GM18499 (cell line): ENCODE results near the gene F3.

Source experiments
- ATAC-seq: cut with Tn5 transposase; IDR thresholded peaks from one replicate; pipeline ENCODE4 v1.9.1; 2021; ENCODE audit warnings: moderate number of reproducible peaks; ENCODE audit not compliant: insufficient read depth, unreplicated experiment

F3 gene

DNA sequence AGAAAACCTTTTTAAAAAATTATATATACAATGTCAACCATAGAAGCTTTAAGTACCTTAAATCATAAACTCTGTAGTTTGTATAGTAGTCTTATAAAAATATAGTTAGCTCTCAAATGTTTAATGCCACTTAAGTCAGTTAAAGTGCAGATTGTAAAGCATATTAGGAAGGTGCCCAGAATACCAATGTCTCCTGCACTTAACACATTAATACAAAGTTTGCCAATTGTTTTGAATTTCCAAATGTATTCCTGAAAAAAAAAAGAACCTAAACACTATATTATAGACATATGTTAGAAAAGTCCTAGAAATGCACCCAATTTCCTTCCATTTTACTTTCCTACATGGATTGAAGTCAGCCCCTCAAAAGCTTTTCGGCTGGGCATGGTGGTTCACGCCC lies 12.1 kb downstream of the F3 start:
- no peak for ATAC-seq

DNA sequence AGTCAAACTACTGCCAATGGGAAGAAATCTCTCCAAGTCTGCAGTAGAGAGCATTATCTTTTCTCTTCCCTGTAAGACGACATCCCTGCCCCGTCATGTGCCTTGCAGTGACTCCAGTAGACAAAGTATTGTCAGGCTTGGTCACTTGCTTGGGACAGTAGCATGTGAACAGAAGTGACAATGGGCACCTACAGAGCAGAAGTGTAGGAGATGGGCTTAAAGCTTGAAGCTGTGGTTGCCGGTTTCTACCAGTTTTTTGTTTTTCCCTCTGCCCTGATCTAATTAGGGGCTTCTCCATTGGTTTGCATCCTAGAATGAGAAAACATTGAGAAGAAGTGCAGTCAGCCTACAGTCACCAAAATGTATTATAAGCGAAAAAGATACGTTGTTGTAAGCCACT lies 12.7 kb downstream of the F3 start:
- ATAC-seq, result no peak

DNA sequence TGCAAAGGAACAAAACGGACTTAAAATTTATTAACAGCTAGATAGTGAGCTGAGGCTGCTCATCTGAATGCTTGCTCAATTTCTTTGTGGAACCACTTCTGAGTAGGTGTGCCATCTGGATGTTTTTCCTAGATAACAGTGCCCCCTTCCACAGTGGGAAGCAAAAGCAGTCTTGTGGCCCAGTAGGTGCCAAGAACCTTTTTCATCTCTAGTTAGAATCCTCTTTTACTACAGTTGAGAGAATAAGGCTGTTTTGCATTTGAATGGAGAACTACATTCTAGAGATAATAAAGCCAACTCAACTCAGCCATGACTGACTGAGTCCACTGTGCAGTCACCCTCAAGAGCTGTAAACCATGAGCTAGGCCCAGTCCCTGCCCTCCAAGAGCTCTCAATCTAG lies 13.3 kb downstream of the F3 start:
- no peak for ATAC-seq

DNA sequence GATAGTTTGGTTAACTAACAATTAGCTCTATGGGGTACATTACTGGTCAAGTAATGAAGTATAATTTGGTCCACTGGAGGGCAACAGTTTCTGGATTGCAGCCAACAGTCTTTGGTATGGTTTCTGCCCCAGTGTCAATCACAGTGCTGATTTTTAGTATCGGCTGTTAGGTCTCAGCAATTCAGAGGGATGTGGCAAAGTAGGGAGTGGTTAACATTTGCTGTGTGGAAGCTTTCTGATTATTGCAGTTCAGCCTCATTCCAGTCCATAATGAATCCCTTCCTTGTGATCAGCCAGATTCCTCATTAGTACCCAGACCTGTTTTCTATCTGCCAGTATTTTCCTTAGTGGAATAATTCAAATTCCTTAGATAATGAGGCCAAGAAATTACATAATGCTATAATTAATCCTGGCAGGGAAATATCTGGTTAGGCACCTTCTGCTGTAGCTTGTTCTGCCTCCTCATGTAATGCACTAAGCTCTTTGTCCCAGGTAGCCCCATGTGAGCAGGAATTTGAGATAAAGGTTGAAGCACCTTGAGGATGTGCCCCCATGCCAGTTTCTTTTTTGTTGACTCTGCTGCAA lies 14.0 kb downstream of the F3 start:
- no peak for ATAC-seq

DNA sequence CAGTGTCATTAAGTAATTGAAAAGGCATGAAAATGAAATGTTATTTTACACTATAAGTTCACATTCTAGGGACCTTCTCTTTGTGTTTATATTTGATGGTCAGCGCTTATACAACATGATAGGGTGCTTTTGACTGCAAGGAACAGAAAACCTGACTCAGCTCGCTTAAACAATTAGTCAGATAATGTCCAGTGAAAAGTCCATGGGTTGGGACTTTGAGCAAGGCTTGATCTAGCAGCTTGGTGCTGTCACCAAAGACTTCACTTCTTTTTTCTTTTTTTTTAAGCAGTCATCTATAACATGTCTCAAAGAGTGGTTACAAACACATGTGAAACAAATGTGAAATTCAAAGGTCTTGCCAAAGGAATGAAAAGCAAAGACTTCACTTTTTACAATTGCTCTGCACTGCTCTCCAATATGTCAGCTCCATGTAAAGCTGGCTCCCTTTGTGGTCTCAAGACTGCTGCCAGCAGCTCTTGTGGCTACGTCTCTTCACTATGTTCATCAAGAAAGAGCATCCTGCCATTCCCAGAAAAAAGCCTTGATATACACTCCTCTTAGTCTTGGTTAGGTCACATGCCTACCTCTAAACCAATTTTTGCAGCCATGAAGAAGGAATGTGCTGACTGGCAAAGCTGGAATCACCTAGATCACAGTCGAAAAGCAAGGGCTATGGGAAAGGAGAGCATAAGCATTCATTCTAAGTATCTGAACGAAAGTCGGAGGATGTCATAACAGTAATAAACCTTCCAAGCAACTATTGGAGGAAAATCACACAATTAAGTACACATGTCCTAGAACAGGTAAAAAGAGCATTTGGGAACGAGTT lies 15.2 kb downstream of the F3 start:
- ATAC-seq, result no peak

DNA sequence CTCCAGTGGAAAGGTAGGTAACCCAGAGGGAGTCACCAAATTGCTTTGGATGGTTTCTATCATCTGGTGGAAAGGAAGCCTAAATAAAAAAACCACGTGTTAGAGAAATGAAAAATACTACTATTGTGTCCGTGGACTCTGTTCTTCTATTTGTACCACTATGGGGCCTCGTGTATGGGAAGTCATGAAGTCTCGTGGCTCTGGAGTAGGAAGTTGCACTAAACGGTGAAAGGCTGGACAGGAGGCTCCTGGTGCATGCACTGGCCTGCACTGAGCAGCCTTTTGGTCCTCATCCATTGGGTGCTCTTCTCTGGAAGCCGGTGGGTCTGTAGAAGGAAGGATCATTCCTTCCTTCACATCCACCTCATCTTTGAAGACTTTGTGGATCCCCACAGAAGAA lies 17.0 kb downstream of the F3 start:
- no peak for ATAC-seq

DNA sequence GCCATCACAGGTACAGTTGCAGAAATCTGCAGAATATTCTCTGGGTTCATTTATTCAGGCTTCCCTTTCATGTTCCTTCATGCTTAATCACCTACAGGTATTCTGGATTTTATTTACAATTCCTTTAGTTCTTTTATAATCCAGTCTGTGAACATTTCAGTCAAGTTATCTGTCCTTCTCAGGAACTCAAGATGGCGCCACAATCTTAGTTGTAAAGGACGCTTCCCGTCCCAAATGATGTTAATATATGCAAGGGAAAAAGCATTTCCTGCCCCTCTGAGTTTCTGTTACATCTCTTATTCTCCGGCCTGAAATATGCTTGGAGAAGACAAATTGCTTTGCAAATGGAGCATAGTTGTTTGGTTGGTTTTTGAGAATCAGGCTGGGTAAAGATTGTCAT lies 19.3 kb downstream of the F3 start:
- no peak for ATAC-seq

DNA sequence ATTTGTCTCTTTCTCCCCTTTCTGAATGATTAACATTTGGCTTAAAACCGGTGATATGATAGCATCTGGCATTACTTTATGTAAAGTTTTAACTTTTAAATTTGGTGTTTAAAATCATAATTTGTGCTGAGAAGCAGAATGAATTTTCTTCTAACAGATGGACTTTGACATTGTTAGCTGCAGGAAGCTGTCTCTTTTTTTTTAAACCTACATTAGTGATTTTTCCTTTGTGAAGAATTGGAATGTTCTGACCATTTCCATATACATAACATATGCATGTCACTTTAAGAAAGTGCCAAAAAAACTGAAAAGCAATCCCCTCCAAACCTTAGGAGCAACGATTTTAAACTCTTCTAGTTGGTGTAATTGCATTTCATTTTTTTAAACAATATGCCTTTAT lies 22.2 kb downstream of the F3 start:
- ATAC-seq, result no peak

DNA sequence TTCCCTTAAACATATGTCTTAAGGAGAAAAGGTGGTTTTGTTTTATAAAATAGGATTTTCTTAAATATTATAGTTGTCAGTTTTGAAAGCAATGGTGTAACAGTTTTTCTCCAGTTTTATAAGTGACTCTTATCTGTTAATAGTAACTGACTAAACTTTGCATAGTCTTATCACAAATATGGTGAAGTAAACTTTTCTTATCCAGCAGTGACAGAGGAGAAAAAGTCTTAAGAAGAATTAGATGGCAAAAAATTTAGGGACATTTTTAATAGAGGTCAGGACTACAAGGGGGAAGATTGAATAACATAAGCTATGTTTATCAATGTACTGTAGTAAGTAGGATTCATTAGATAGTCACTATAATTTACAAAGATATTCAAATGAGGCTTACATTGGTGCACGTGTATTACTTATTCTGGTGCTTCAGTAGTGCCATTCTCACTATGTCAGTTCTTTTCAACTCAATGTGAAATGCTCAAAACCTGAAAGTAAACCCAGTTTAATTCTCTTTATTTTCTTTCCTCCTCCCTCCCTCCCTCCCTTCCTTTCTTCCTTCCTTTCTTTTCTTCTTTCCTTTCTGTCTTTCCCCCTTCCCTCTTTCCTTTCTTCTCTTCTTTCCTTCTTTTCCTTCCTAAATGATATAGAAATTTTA lies 26.1 kb downstream of the F3 start:
- no peak for ATAC-seq

DNA sequence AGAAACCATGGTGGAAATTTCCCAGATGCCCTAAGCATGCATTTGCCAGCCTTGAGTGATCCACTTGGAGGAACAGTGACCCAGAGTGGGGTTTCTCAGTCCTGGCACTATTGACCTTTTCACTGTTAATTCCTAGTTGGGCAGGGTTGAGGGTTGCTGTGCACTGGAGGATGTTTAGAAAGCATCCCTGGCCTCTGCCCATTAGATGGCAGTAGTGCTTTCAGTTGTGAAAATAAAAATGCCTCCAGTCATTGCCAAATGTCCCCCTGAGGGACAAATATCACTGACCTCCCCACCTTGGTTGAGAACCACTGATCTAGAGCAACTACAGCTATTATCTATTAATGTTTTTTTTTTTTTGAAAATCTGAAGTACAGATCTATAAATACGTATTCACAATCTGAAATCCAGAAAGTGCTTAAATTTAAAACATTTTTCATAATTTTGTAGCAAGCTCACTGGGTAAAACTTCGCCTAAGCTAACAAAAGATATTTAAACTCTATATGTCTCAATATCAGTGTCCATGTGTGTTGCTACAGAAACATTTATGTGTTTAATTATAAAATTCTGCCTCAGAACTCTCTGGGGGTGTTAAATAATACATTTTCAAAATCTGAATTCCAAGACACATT lies 27.3 kb downstream of the F3 start:
- ATAC-seq, result no peak

DNA sequence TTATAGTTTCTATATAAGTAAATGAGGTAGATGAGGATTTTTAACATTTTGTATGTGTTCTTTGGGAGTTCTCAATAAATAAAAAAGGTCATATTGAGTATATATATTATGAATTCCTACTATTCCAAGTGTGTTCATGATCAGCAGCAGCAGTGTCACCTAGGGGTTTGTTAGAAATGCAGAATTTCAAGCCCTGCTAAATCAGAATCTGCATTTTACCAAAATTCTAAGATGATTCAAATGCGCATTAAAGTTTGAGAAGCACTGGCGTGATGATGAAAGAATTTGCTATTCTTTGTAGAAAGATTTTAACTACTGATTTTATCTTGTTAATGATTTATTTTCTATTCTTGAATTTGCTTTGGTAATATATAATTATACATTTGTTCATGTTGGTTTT lies 28.7 kb downstream of the F3 start:
- no peak for ATAC-seq

DNA sequence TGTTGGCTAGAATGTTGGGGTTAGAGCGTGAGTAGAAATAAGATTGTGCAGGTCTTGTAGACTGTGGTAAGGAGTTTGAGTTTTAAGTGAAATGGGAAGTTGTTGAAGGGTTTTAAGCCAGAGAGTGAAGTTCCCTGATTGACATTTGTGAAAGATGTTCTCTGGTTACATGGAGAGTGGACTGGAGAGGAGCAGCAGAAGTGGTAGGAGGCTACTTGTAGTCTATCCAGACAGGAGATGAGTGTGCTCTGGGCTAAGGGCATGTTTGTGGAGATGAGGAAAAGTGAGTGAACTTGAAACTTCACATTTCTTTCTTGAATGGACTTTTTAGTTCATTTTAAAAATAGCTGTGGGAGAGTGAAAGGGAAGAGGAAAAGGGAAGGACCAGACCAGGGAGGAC lies 37.0 kb downstream of the F3 start:
- ATAC-seq, result no peak

DNA sequence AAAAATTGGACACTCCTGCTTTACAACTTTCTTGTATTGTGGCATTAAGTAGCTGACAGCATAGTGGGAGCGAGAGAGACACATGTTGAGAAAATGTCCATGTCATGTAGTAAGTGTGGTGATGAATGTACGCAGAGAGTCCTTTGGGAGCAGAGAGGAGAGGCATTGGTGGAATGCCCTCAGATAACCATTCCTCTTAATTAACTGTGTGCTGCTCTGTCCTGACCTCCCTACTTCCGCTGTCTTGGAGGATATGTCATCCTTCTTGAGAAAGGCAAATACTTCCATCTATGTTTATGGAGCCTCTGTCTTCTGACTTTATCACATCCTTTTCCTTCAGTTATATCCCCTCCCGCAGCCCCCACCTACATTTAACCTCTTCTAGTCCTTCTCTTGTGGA lies 38.4 kb downstream of the F3 start:
- ATAC-seq, result no peak

DNA sequence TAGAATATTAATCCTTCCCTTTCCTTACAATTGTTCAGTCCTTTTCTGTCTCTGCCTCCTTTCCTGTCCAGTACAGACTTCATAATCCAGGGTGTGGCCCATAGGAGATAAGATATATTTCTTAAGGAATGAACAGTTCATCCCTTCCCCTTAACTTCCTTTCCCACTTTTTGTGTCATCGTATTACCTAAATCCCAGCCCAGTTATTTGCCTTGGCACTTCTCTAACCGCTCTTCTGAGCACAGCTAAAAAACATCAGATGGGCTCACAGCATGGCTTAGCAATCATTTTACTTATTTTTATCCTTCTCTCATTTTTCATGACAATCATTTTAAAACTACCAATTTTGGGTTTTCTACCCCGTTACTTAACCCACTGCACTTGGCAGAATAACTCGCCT lies 39.6 kb downstream of the F3 start:
- ATAC-seq, result no peak

DNA sequence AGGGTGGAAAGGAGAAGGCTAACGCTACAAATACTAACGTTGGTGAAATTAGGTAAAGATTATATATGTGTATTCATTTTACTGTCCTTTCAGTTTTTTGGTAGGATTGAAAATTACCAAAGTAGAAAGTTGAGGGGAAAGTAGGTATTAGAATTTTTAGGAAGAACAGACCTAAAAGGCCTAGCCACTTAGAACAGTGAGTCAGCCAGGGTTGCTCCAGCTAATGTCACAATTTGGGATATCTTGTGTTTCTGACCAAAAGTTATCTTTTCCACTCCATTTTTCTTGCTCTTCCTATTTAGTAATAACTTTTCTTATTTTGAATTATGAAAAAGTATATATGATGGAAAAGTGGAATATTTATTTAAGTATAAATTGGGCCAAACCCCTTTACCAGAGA lies 40.1 kb downstream of the F3 start:
- no peak for ATAC-seq

DNA sequence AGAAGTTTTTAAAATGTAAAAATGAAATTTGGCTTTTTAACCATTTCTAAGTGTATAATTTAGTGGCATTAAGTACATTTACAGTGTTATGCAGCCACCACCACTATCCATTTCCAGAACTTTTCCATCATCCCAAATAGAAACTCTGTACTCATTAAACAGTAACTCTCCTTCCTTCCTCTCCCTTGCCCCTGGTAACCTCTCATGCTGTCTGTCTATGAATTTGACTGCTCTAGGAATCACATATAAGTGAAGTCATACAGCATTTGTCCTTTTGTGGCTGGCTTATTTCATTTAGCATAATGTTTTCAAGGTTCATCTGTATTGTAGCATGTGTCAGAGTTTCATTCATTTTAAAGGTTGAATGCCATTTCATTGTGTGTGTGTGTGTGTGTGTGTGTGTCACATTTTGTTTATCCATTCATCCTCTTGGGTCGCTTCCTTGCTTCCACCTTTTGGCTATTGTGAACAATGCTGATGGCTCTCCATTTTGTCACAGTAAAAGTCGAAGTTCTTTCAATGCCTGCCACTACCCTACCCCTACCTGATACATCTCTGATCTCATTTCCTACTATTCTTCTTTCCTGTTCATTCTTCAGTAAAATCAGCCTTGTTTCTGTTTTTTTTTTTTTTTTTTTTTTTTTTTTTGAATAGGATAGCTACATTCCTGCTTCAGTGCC lies 45.3 kb downstream of the F3 start:
- ATAC-seq, result no peak

DNA sequence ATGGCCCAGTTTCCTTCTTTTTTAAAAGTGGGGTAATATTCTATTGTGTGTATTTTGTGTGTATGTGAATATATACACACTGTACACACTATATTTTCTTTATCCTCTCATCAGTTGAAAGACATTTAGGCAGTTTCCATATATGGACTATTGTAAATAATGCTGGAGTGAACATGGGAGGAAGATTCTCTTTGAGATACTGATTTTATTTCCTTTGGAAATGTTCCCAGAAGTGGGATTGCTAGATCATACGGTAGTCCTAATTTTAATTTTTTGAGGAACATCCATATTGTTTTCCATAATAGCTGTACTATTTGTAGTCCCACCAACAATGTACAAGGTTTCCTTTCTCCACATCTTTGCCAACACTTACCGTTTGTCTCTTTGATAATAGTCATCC lies 51.0 kb downstream of the F3 start:
- ATAC-seq, result no peak

DNA sequence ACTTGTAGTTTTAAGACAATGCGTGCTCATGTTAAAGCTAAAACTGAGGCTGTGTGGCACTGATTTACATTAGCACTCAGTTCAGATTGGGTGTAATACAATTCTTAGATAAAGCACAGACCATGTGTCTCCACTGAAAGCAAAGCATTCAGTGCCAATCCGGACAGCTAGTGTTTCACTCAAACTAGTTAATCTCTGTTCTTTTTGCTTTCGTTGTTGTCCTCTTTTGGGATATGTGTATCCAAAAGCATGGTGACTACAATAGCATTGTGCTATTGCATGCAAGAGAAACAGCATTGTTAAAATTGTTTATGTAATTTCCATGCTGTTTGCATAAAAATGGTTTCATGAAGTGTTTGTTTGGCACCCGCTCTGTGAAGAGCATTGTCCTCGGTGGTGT lies 54.6 kb downstream of the F3 start:
- ATAC-seq, result no peak

DNA sequence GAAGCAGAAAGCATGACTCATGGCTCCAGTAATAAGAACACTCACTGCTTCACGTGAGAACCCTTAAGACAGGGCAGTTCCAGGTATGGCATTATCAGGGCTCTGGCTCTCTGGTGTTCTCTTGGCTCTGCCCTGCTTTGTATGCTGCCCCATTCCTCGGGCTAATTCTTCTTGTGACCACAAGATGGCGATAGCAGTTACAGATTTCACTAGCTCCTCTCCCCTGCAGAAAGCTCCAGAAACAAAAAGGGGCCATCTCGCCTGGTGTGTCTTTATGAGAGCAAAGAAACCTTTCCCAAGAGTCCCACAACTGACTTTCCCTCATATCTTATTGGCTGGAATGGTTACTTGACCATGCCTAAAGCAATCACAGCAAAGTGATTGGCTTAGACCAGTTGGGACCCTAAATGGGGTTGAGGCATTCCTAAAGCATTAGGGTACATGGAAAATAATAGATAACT lies 60.1 kb downstream of the F3 start:
- no peak for ATAC-seq

DNA sequence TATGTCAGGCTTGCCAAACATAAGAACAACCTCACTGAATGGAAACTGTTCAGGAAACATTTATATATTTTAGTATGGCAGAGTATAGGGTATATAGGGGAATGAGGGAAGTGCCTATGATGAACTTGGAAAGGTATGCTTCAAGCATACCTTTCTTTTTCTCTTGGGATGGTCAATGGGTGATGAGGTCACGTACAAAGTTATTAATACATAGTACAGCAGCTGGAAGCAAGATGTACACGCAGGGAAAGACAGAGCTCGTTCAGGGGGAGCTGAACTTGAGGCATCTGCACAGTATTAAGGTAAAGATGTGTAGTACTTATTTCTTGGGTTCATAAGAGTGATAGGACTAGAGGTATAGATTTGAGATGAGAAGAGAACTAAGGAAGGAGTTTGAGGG lies 61.9 kb downstream of the F3 start:
- no peak for ATAC-seq
